Testis (tissue), 2 donors: ENCODE data around the gene FGF4.

ENCODE experiments used
- POLR2A ChIP-seq: fragments of 450-650 bp; IDR thresholded peaks from one replicate; pipeline ENCODE4 v1.6.1; 2017; ENCODE audit warnings: antibody characterized with exemption, mild to moderate bottlenecking, moderate library complexity
- TF ChIP-seq, protein P1 (sequence below), 3 experiments: fragments of 450-650 bp in 2 of 3; fragments of 200-600 bp in 1 of 3; sonication (generic) in 1 of 3; IDR thresholded peaks; one replicate each; pipeline ENCODE4 v1.5.1; 2016 to 2019; ENCODE audit warnings: antibody characterized with exemption in 3 of 3, mild to moderate bottlenecking in 2 of 3, moderate library complexity in 1 of 3

DNA sequence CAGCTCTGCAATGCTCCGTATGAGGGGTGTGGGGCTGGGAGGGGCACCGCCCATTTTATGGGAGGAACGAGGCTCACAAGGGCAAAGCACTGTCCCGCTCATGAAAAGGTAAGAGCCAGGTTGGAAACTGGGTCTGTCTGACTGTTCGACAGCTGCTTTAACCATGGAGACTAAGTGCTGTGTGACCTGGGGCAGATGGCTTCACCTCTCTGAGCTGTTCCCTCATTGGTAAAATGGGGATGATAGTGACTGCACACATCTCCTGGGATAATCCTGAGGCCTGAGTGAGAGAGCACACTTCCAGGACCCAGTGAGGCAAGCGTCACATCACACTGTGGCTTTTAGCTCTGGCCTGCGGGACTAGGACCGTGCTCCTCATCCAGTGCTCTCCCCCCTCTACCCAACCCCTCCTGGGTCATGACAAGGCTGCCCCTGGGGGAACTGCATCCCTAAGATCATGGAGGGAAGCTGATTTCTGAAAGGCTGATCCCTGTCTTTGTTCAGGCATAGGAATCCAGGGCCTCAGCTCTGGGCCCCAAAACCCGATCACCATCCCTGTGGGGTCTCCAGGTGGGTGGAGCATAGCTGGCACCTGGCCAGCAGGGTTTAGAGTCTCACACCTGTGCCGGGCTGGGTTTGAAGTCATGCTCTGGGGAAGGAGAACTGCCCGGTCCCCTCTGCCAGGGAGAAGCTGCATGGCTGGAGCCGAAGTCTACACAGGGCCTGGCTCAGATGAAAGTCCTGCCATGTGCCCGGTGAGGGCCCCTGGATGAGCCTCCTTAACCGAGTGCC, 22.8 kb upstream of the FGF4 start:
- TF ChIP-seq, protein P1, sequence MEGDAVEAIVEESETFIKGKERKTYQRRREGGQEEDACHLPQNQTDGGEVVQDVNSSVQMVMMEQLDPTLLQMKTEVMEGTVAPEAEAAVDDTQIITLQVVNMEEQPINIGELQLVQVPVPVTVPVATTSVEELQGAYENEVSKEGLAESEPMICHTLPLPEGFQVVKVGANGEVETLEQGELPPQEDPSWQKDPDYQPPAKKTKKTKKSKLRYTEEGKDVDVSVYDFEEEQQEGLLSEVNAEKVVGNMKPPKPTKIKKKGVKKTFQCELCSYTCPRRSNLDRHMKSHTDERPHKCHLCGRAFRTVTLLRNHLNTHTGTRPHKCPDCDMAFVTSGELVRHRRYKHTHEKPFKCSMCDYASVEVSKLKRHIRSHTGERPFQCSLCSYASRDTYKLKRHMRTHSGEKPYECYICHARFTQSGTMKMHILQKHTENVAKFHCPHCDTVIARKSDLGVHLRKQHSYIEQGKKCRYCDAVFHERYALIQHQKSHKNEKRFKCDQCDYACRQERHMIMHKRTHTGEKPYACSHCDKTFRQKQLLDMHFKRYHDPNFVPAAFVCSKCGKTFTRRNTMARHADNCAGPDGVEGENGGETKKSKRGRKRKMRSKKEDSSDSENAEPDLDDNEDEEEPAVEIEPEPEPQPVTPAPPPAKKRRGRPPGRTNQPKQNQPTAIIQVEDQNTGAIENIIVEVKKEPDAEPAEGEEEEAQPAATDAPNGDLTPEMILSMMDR (IDR thresholded peaks at IDR 0.05) = no peak
- TF ChIP-seq POLR2A = no peak
